Endothelial cell of umbilical vein (primary cell): ENCODE results near the gene PPM1J. TPM values are rescaled to one million over a fixed set of nuclear protein-coding genes. Genes with fewer than 3 reads are reported as not detected.

Source experiments
- BruUV-seq: library from RNA; stranded (reverse); fragments of 400-500 nt; replicated peaks from 2 replicates; lab custom pipeline; 2021; lab: Mats Ljungman, UMichigan
- CTCF ChIA-PET: fragments of 300-600, 350-600 bp; sonication (Branson Sonifier 250); formaldehyde crosslinking; loops from one replicate; lab custom pipeline; 2021; ENCODE audit warnings: antibody characterized with exemption, inconsistent platforms; lab: Charles Lee
- POLR2A ChIA-PET: fragments of 300-600, 350-600 bp; sonication (Branson Sonifier 250); formaldehyde crosslinking; loops from one replicate; lab custom pipeline; 2021; ENCODE audit warnings: antibody characterized with exemption, inconsistent platforms; lab: Charles Lee
- DNase-seq: peaks from one replicate; pipeline ENCODE4 v3.0.0-alpha.2; 2011; ENCODE audit warnings: low read depth, low spot score
- FAIRE-seq: peaks from 2 replicates; lab custom pipeline; 2011; peaks lifted over from hg19 to GRCh38; lab: Jason Lieb, UNC
- H2AFZ ChIP-seq: 2 replicates; pipeline ENCODE4 v1.6.0; 2012; ENCODE audit warnings: low read depth, low read length, control low read depth, inconsistent platforms
- H3K27ac ChIP-seq: 2 replicates; pipeline ENCODE4 v1.5.1; 2011; ENCODE audit warnings: low read depth, mild to moderate bottlenecking, control low read depth, low read length, moderate library complexity; ENCODE audit not compliant: insufficient read depth
- H3K27me3 ChIP-seq, 2 experiments: 2 replicates each; pipeline versions ENCODE4 v1.6.0 to v1.6.1; 2011; ENCODE audit warnings: low read length in 2 of 2, mixed read lengths in 1 of 2; ENCODE audit not compliant: control insufficient read depth in 2 of 2, insufficient read depth in 2 of 2
- H3K36me3 ChIP-seq, 2 experiments: 2 replicates in 1 of 2; 3 replicates in 1 of 2; pipeline ENCODE4 v1.5.1; 2011; ENCODE audit warnings: low read length in 2 of 2, mild to moderate bottlenecking in 1 of 2, moderate library complexity in 1 of 2; ENCODE audit not compliant: control insufficient read depth in 2 of 2, insufficient read depth in 2 of 2; ENCODE audit errors: extremely low read depth in 1 of 2
- H3K4me1 ChIP-seq: 3 replicates; pipeline ENCODE4 v1.5.1; 2011; ENCODE audit warnings: mild to moderate bottlenecking, low read length; ENCODE audit not compliant: control insufficient read depth, insufficient read depth; ENCODE audit errors: extremely low read depth
- H3K4me2 ChIP-seq: 2 replicates; pipeline ENCODE4 v1.6.1; 2011; ENCODE audit warnings: low read length, control low read depth, mixed read lengths; ENCODE audit not compliant: insufficient read depth
- H3K4me3 ChIP-seq, 3 experiments: fragments of 200-600 bp in 1 of 3; sonication (generic), shearing (Covaris generic) in 1 of 3; replicated peaks in 1 of 3; 2 replicates each; pipeline ENCODE4 v1.5.1; 2011 to 2016; ENCODE audit warnings: control low read depth in 3 of 3, low read length in 3 of 3, mild to moderate bottlenecking in 2 of 3, inconsistent platforms in 1 of 3, low read depth in 1 of 3, moderate library complexity in 1 of 3; ENCODE audit not compliant: insufficient read depth in 1 of 3
- H3K79me2 ChIP-seq: 2 replicates; pipeline ENCODE4 v1.6.0; 2012; ENCODE audit warnings: low read length, inconsistent platforms; ENCODE audit not compliant: control insufficient read depth, insufficient read depth
- H3K9ac ChIP-seq: replicated peaks from 2 replicates; pipeline ENCODE3; 2011; ENCODE audit warnings: low read length, control low read depth; ENCODE audit not compliant: insufficient read depth; ENCODE audit errors: extremely low read depth
- H3K9me1 ChIP-seq: replicated peaks from 3 replicates; pipeline ENCODE4 v1.6.0; 2011; ENCODE audit warnings: mild to moderate bottlenecking, low read length; ENCODE audit not compliant: control insufficient read depth, insufficient read depth; ENCODE audit errors: extremely low read depth
- H3K9me3 ChIP-seq: replicated peaks from 2 replicates; pipeline ENCODE4 v1.5.1; 2012; ENCODE audit warnings: low read length, inconsistent platforms; ENCODE audit not compliant: control insufficient read depth, insufficient read depth
- H4K20me1 ChIP-seq: replicated peaks from 2 replicates; pipeline ENCODE3; 2011; ENCODE audit warnings: mild to moderate bottlenecking, low read length; ENCODE audit not compliant: control insufficient read depth, insufficient read depth; ENCODE audit errors: extremely low read depth
- EZH2 ChIP-seq: IDR thresholded peaks from 2 replicates; pipeline ENCODE4 v1.6.1; 2012; ENCODE audit warnings: borderline replicate concordance, low read depth, mild to moderate bottlenecking, moderate library complexity, low read length, inconsistent platforms; ENCODE audit not compliant: severe bottlenecking
- FOS ChIP-seq: IDR thresholded peaks from 2 replicates; pipeline ENCODE4 v1.6.1; 2011; ENCODE audit warnings: mild to moderate bottlenecking, low read length, moderate library complexity, borderline replicate concordance; ENCODE audit not compliant: insufficient read depth
- JUN ChIP-seq: IDR thresholded peaks from 2 replicates; pipeline ENCODE4 v1.6.1; 2011; ENCODE audit warnings: borderline replicate concordance, low read depth; ENCODE audit not compliant: insufficient read length, insufficient read depth
- MYC ChIP-seq: IDR thresholded peaks from one replicate; pipeline ENCODE4 v1.6.1; 2011; ENCODE audit warnings: mild to moderate bottlenecking, low read depth, low read length
- POLR2AphosphoS5 ChIP-seq: IDR thresholded peaks from 2 replicates; pipeline ENCODE4 v1.6.1; 2012; ENCODE audit warnings: low read depth, mild to moderate bottlenecking, control low read depth, low read length, moderate library complexity; ENCODE audit not compliant: insufficient read depth
- dilution Hi-C: fragments of 300-500 bp; cut with MboI; formaldehyde crosslinking; loops from one replicate; pipeline ENCODE4 v1.15.0; 2019; ENCODE audit warnings: low sequenced_read_pairs; ENCODE audit not compliant: extremely low pct_ligation_motif_present
- intact Hi-C: fragments of 100-400 bp; cut with micrococcal nuclease; formaldehyde crosslinking; loops from one replicate; pipeline ENCODE4 v1.10.0; 2022
- polyA plus RNA-seq, 4 experiments: library from polyadenylated mRNA; depleted of rRNA in 3 of 4; stranded (reverse) in 3 of 4; unstranded in 1 of 4; fragments of >200 nt; gene quantifications; 2 replicates each; pipeline versions ENCODE4 v1.2.1 to v1.2.3, GENCODE V29; 2011 to 2012; ENCODE audit warnings: missing spikeins in 1 of 4
- total RNA-seq: library from RNA; stranded (reverse); gene quantifications from 2 replicates; pipeline ENCODE4 v1.2.3, GENCODE V29; 2021
- TF ChIP-seq, protein P1 (sequence below), 2 donors: IDR thresholded peaks; 1 replicate in 1 of 2; 2 replicates in 1 of 2; pipeline ENCODE4 v1.5.1; 2011; ENCODE audit warnings: low read length in 2 of 2, mild to moderate bottlenecking in 2 of 2, moderate library complexity in 2 of 2, control low read depth in 1 of 2, inconsistent platforms in 1 of 2, low read depth in 1 of 2; ENCODE audit not compliant: insufficient read depth in 1 of 2; ENCODE audit errors: extremely low read depth in 1 of 2
- TF ChIP-seq, protein P2 (sequence below): IDR thresholded peaks from 2 replicates; pipeline ENCODE4 v1.6.1; 2011; ENCODE audit not compliant: insufficient read depth, insufficient read length

The PPM1J gene
- total and polyA plus RNA-seq, 2 donors (not counting 3 experiments of a cell fraction or from before 2014, with no cell fraction given): 1.7 to 3.1 TPM

DNA sequence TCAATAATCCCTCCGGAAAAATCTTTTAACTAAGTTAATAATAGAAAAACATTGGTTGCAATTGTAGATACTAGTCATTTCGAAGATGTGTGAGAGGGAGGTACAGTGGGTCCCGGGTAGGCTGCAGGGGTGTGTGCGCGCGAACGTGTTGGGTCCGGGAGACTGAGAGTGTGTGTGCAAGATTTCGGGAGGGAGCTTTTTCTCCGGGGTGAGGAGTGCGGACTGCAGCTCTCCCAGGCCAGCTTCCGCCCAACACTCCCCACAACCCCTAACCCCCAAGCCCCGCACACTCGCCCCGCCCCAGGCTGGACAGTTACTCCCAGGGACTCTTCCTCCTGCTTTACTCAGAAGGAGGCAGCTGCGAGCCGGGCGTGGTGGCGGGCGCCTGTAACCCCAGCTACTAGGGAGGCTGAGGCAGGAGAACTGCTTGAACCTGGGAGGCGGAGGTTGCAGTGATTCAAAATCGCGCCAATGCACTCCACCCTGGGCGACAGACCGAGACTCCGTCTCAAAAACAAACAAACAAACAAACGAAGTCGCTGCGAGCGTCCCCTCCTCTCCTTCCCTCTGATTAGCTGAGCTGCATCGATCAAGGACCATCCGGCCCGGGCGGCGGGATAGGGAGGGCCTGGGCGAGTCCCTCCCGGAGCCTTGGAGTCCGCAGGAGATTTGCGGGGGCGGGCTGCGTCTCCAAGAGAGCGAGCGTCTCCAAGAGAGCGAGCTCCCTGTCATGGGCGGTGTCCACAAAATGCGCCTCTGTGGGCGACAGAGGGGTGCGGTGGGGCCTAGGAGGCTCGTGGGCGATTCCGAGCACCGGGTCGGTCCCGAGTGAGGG, 28.3 kb upstream of the PPM1J start:
- H3K9ac ChIP-seq: no peak overlapping the region
- peak overlapping the region; percentile 3 to 25 (median 6) for H3K4me3 ChIP-seq
- no TSS peak for BruUV-seq
- H3K27ac ChIP-seq: no peak overlapping the region
- no peaks in the 10 kb centered on the region for H3K9me3 ChIP-seq
- H2AFZ ChIP-seq: peak overlapping the region; percentile 96
- ChIA-PET POLR2A (no interaction called here), CTCF (interaction anchor here (1.0 to 2.3 kb wide), 10 partner anchors 10 to 328 kb away, joined by 3 to 18 read pairs (median 3); a partner anchor contains a TSS)
- H3K79me2 ChIP-seq: no peaks in the 10 kb centered on the region
- H3K4me1 ChIP-seq: peaks cover 7% of the 10 kb centered on the region
- DNase-seq (no peak), FAIRE-seq (no peak)
- dilution Hi-C loops (no loop called here), intact Hi-C loops (loop anchor here (2.0 kb wide), 1 partner anchor 27 kb away; no protein-coding TSS in a partner anchor)
- no peaks in the 10 kb centered on the region for H4K20me1 ChIP-seq
- H3K27me3 ChIP-seq: peaks cover 32 to 39% of the 10 kb centered on the region in 2 experiments
- H3K4me2 ChIP-seq: peak overlapping the region; percentile 52
- H3K36me3 ChIP-seq: no peaks in the 10 kb centered on the region
- no peaks in the 10 kb centered on the region for H3K9me1 ChIP-seq
- TF ChIP-seq, protein P1, sequence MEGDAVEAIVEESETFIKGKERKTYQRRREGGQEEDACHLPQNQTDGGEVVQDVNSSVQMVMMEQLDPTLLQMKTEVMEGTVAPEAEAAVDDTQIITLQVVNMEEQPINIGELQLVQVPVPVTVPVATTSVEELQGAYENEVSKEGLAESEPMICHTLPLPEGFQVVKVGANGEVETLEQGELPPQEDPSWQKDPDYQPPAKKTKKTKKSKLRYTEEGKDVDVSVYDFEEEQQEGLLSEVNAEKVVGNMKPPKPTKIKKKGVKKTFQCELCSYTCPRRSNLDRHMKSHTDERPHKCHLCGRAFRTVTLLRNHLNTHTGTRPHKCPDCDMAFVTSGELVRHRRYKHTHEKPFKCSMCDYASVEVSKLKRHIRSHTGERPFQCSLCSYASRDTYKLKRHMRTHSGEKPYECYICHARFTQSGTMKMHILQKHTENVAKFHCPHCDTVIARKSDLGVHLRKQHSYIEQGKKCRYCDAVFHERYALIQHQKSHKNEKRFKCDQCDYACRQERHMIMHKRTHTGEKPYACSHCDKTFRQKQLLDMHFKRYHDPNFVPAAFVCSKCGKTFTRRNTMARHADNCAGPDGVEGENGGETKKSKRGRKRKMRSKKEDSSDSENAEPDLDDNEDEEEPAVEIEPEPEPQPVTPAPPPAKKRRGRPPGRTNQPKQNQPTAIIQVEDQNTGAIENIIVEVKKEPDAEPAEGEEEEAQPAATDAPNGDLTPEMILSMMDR (IDR thresholded peaks at IDR 0.05; ENCODE audit: extremely low read depth in 1 of 2, insufficient read depth in 1 of 2, low read depth in 1 of 2, low read length in 2 of 2): no peak
- TF ChIP-seq EZH2: no peak
- TF ChIP-seq FOS: no peak
- no peak for TF ChIP-seq POLR2AphosphoS5
- no peak for TF ChIP-seq JUN
- TF ChIP-seq, protein P2, sequence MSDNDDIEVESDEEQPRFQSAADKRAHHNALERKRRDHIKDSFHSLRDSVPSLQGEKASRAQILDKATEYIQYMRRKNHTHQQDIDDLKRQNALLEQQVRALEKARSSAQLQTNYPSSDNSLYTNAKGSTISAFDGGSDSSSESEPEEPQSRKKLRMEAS: no peak
- TF ChIP-seq MYC: no peak
